Spleen (tissue), 7 donors: ENCODE measurements around the gene RPS18.
"Not testable (repeated sequence)": the region's sequence is repeated elsewhere in the genome, so short reads cannot be mapped to it uniquely, and the experiment has no call there.

Source experiments
- POLR2A ChIP-seq, 3 donors: fragments of 450-650 bp; IDR thresholded peaks; one replicate each; pipeline ENCODE4 v1.5.1; 2017; ENCODE audit warnings: antibody characterized with exemption in 3 of 3, mild to moderate bottlenecking in 1 of 3
- POLR2AphosphoS5 ChIP-seq, 3 donors: sonication (generic); formaldehyde crosslinking; IDR thresholded peaks; one replicate each; pipeline ENCODE4 v1.5.1; 2017; ENCODE audit warnings: antibody characterized with exemption in 3 of 3
- TF ChIP-seq, protein P1 (sequence below), 11 experiments: fragments of 200-600 bp in 7 of 11; fragments of 450-650 bp in 4 of 11; sonication (generic) in 4 of 11; IDR thresholded peaks in 8 of 11; conservative IDR thresholded peaks in 3 of 11; 1 replicate in 7 of 11; 2 replicates in 4 of 11; pipeline versions ENCODE4 v1.4.0 to v1.8.0; 2016 to 2021; ENCODE audit warnings: antibody characterized with exemption in 11 of 11, inconsistent platforms in 4 of 11, mild to moderate bottlenecking in 1 of 11
- donor health status: DM: no; HTN: no; CAD: no; lungs with moderate emphysema.
- donor health status: DM: no; HTN: no; CAD: no.
- donor health status: DM: no; HTN: no; CAD: no.

DNA sequence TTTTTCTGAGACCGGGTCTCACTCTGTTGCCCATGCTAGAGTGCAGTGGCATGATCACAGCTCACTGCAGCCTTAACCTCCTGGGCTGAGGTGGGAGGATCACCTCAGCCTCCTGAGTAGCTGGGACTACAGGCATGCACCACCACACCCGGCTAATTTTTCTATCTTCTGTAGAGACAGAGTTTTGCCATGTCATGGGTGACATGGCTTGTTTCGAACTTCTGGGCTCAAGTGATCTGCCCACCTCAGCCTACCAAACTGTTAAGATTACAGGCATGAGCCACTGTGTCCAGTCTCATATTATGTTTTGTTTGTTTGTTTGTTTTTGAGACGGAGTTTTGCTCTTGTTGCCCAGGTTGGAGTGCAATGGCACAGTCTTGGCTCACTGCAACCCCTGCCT, 13.3 kb downstream of the RPS18 start:
- not testable (repeated sequence) for TF ChIP-seq POLR2AphosphoS5, POLR2A (IDR thresholded peaks at IDR 0.05)
- TF ChIP-seq, protein P1, sequence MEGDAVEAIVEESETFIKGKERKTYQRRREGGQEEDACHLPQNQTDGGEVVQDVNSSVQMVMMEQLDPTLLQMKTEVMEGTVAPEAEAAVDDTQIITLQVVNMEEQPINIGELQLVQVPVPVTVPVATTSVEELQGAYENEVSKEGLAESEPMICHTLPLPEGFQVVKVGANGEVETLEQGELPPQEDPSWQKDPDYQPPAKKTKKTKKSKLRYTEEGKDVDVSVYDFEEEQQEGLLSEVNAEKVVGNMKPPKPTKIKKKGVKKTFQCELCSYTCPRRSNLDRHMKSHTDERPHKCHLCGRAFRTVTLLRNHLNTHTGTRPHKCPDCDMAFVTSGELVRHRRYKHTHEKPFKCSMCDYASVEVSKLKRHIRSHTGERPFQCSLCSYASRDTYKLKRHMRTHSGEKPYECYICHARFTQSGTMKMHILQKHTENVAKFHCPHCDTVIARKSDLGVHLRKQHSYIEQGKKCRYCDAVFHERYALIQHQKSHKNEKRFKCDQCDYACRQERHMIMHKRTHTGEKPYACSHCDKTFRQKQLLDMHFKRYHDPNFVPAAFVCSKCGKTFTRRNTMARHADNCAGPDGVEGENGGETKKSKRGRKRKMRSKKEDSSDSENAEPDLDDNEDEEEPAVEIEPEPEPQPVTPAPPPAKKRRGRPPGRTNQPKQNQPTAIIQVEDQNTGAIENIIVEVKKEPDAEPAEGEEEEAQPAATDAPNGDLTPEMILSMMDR (IDR thresholded peaks at IDR 0.05 in 8 of 11, conservative IDR thresholded peaks at IDR 0.05 in 3 of 11): not testable (repeated sequence)
